Endothelial cell of umbilical vein (primary cell): ENCODE data around the gene RBPJL.

ENCODE experiments used
- EZH2 ChIP-seq: IDR thresholded peaks from 2 replicates; pipeline ENCODE4 v1.6.1; 2012; ENCODE audit warnings: borderline replicate concordance, low read depth, mild to moderate bottlenecking, moderate library complexity, low read length, inconsistent platforms; ENCODE audit not compliant: severe bottlenecking
- FOS ChIP-seq: IDR thresholded peaks from 2 replicates; pipeline ENCODE4 v1.6.1; 2011; ENCODE audit warnings: mild to moderate bottlenecking, low read length, moderate library complexity, borderline replicate concordance; ENCODE audit not compliant: insufficient read depth
- GATA2 ChIP-seq: IDR thresholded peaks from 2 replicates; pipeline ENCODE4 v1.7.0; 2011; ENCODE audit warnings: low read depth, mild to moderate bottlenecking, moderate library complexity, mixed read lengths, low read length; ENCODE audit not compliant: insufficient read length, insufficient read depth
- JUN ChIP-seq: IDR thresholded peaks from 2 replicates; pipeline ENCODE4 v1.6.1; 2011; ENCODE audit warnings: borderline replicate concordance, low read depth; ENCODE audit not compliant: insufficient read length, insufficient read depth
- MAX ChIP-seq: IDR thresholded peaks from 2 replicates; pipeline ENCODE4 v1.6.1; 2011; ENCODE audit not compliant: insufficient read depth, insufficient read length
- MYC ChIP-seq: IDR thresholded peaks from one replicate; pipeline ENCODE4 v1.6.1; 2011; ENCODE audit warnings: mild to moderate bottlenecking, low read depth, low read length
- POLR2A ChIP-seq: IDR thresholded peaks from 2 replicates; pipeline ENCODE4 v1.6.1; 2012; ENCODE audit warnings: low read depth, mild to moderate bottlenecking, control low read depth, low read length
- POLR2AphosphoS5 ChIP-seq: IDR thresholded peaks from 2 replicates; pipeline ENCODE4 v1.6.1; 2012; ENCODE audit warnings: low read depth, mild to moderate bottlenecking, control low read depth, low read length, moderate library complexity; ENCODE audit not compliant: insufficient read depth
- TF ChIP-seq, protein P1 (sequence below), 2 donors: IDR thresholded peaks; 1 replicate in 1 of 2; 2 replicates in 1 of 2; pipeline ENCODE4 v1.5.1; 2011; ENCODE audit warnings: low read length in 2 of 2, mild to moderate bottlenecking in 2 of 2, moderate library complexity in 2 of 2, control low read depth in 1 of 2, inconsistent platforms in 1 of 2, low read depth in 1 of 2; ENCODE audit not compliant: insufficient read depth in 1 of 2; ENCODE audit errors: extremely low read depth in 1 of 2

- TF ChIP-seq POLR2AphosphoS5 (no peak), MAX (no peak), EZH2 (no peak), MYC (no peak), JUN (no peak), GATA2 (no peak), POLR2A (no peak), FOS (no peak)
- TF ChIP-seq, protein P1, sequence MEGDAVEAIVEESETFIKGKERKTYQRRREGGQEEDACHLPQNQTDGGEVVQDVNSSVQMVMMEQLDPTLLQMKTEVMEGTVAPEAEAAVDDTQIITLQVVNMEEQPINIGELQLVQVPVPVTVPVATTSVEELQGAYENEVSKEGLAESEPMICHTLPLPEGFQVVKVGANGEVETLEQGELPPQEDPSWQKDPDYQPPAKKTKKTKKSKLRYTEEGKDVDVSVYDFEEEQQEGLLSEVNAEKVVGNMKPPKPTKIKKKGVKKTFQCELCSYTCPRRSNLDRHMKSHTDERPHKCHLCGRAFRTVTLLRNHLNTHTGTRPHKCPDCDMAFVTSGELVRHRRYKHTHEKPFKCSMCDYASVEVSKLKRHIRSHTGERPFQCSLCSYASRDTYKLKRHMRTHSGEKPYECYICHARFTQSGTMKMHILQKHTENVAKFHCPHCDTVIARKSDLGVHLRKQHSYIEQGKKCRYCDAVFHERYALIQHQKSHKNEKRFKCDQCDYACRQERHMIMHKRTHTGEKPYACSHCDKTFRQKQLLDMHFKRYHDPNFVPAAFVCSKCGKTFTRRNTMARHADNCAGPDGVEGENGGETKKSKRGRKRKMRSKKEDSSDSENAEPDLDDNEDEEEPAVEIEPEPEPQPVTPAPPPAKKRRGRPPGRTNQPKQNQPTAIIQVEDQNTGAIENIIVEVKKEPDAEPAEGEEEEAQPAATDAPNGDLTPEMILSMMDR (IDR thresholded peaks at IDR 0.05; ENCODE audit: extremely low read depth in 1 of 2, insufficient read depth in 1 of 2, low read depth in 1 of 2, low read length in 2 of 2), result no peak
These were observed 11.8 kb downstream of the RBPJL start for GRCh38 chr20:45318386-45318939.
